Panc1 (cell line): Measurements from ENCODE around the gene QSOX1. TPM values are rescaled to one million over a fixed set of nuclear protein-coding genes. Genes with fewer than 3 reads are reported as not detected.

Experiments
- ATAC-seq: fragments of 200-7000 bp; cut with Tn5 transposase; 2 replicates; pipeline ENCODE4 v1.9.1; 2020; ENCODE audit warnings: mild to moderate bottlenecking, moderate library complexity
- BruUV-seq: library from RNA; stranded (reverse); fragments of 400-500 nt; replicated peaks from 2 replicates; lab custom pipeline; 2021; lab: Mats Ljungman, UMichigan
- CTCF ChIA-PET: fragments of 300-600 bp; sonication (Branson Sonifier 250); formaldehyde crosslinking; loops from one replicate; lab custom pipeline; 2022; ENCODE audit warnings: antibody characterized with exemption; lab: Charles Lee
- POLR2A ChIA-PET: fragments of 300-600 bp; sonication (Branson Sonifier 250); formaldehyde crosslinking; loops from one replicate; lab custom pipeline; 2022; ENCODE audit warnings: antibody characterized with exemption; lab: Charles Lee
- DNase-seq: peaks from one replicate; pipeline ENCODE4 v3.0.0-alpha.2; 2010; ENCODE audit warnings: low read depth, low spot score
- H3K27ac ChIP-seq: 2 replicates; pipeline ENCODE4 v1.5.1; 2011; ENCODE audit warnings: mild to moderate bottlenecking, low read length, inconsistent platforms
- H3K27me3 ChIP-seq: fragments of 200-500 bp; sonication (Bioruptor generic); 2 replicates; pipeline ENCODE4 v1.6.0; 2014; ENCODE audit warnings: low read length, inconsistent platforms; ENCODE audit not compliant: control insufficient read depth, insufficient read depth
- H3K36me3 ChIP-seq: fragments of 200-500 bp; sonication (Bioruptor generic); 2 replicates; pipeline ENCODE4 v1.5.1; 2014; ENCODE audit warnings: inconsistent platforms, mild to moderate bottlenecking, low read length, moderate library complexity; ENCODE audit not compliant: control insufficient read depth, insufficient read depth
- H3K4me1 ChIP-seq: 2 replicates; pipeline ENCODE4 v1.5.1; 2011; ENCODE audit warnings: inconsistent platforms, mild to moderate bottlenecking, low read length, moderate library complexity; ENCODE audit not compliant: control insufficient read depth, insufficient read depth
- H3K4me3 ChIP-seq, 2 experiments: 2 replicates each; pipeline ENCODE4 v1.5.1; 2011 to 2012; ENCODE audit warnings: low read depth in 2 of 2, low read length in 2 of 2, mild to moderate bottlenecking in 2 of 2, inconsistent platforms in 1 of 2, moderate library complexity in 1 of 2
- H3K9me3 ChIP-seq: fragments of 200-500 bp; sonication (Bioruptor generic); 2 replicates; pipeline ENCODE4 v1.5.1; 2014; ENCODE audit warnings: low read depth, mild to moderate bottlenecking, inconsistent platforms, low read length, moderate library complexity; ENCODE audit not compliant: control insufficient read depth, insufficient read depth
- POLR2AphosphoS5 ChIP-seq: IDR thresholded peaks from 2 replicates; pipeline ENCODE4 v1.6.1; 2012; ENCODE audit warnings: mild to moderate bottlenecking, low read depth, low read length, moderate library complexity
- SIN3A ChIP-seq: IDR thresholded peaks from 2 replicates; pipeline ENCODE4 v1.6.1; 2012; ENCODE audit warnings: low read depth, mild to moderate bottlenecking, low read length, moderate library complexity, borderline replicate concordance; ENCODE audit not compliant: insufficient read depth
- TCF7L2 ChIP-seq: IDR thresholded peaks from 2 replicates; pipeline ENCODE4 v1.6.1; 2011; ENCODE audit warnings: mild to moderate bottlenecking, low read depth, low read length, inconsistent platforms
- in situ Hi-C: cut with HindIII; loops from 2 replicates; pipeline ENCODE4 v1.10.0; 2016; ENCODE audit warnings: low sequenced_read_pairs, low pct_unique_long_range_greater_than_20kb
- intact Hi-C: fragments of 100-400 bp; cut with micrococcal nuclease; formaldehyde crosslinking; loops from one replicate; pipeline ENCODE4 v1.10.0; 2022; ENCODE audit not compliant: unreplicated experiment
- total RNA-seq: library from RNA; stranded (reverse); gene quantifications from one replicate; pipeline ENCODE4 v1.2.1, GENCODE V29; 2021; ENCODE audit not compliant: unreplicated experiment
- TF ChIP-seq, protein P1 (sequence below): fragments of 450-650 bp; IDR thresholded peaks from 2 replicates; pipeline ENCODE4 v1.5.1; 2017; ENCODE audit warnings: mild to moderate bottlenecking
- TF ChIP-seq, protein P2 (sequence below), 2 experiments: IDR thresholded peaks; 2 replicates each; pipeline ENCODE4 v1.6.1; 2011 to 2012; ENCODE audit warnings: low read depth in 2 of 2, control low read depth in 1 of 2, low read length in 1 of 2, mild to moderate bottlenecking in 1 of 2, moderate library complexity in 1 of 2; ENCODE audit not compliant: insufficient read depth in 1 of 2

The QSOX1 gene
- total RNA-seq, 1 experiment from 2014 or later: 152 TPM

DNA sequence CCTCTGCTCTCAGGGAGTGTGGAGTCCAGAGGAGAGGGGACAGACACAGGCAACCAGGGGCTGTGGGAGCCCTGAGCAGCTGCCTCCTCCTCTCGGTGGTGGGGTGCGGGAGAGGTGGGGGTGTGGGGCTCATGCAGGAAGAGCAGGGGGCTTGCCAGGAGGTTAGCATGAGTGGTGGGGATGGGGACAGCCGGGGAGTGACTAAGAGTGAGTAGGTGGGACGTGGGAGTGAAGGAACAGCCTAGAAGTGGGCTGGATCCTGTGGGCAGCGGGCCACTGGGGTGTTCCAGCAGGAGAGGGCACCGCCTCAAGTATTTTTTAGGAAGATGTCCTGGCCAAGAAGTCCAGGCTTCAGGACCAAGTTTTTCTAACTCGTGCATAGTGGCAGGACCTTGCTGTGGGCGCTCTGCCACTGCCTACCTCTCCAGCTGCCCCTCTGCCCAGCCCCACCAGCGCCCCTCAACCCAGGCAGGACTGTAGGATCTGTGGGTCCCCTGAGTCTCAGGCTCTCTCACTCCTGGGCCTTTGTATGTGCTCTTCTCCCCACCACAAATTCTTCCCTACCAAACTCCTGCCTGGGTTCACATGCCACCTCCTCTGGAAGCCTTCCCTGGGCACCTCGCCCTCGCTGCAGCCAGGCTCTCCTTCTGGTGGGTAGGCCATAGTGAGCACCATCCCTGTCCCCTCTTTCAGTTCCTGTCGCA lies 56.6 kb downstream of the QSOX1 start:
- ATAC-seq (peak; percentile 24; the same call in 1 of the 2 replicates), DNase-seq (no peak)
- BruUV-seq: no TSS peak
- TF ChIP-seq, protein P1, sequence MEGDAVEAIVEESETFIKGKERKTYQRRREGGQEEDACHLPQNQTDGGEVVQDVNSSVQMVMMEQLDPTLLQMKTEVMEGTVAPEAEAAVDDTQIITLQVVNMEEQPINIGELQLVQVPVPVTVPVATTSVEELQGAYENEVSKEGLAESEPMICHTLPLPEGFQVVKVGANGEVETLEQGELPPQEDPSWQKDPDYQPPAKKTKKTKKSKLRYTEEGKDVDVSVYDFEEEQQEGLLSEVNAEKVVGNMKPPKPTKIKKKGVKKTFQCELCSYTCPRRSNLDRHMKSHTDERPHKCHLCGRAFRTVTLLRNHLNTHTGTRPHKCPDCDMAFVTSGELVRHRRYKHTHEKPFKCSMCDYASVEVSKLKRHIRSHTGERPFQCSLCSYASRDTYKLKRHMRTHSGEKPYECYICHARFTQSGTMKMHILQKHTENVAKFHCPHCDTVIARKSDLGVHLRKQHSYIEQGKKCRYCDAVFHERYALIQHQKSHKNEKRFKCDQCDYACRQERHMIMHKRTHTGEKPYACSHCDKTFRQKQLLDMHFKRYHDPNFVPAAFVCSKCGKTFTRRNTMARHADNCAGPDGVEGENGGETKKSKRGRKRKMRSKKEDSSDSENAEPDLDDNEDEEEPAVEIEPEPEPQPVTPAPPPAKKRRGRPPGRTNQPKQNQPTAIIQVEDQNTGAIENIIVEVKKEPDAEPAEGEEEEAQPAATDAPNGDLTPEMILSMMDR: no peak
- TF ChIP-seq POLR2AphosphoS5 (no peak), SIN3A (no peak), TCF7L2 (no peak)
- TF ChIP-seq, protein P2, sequence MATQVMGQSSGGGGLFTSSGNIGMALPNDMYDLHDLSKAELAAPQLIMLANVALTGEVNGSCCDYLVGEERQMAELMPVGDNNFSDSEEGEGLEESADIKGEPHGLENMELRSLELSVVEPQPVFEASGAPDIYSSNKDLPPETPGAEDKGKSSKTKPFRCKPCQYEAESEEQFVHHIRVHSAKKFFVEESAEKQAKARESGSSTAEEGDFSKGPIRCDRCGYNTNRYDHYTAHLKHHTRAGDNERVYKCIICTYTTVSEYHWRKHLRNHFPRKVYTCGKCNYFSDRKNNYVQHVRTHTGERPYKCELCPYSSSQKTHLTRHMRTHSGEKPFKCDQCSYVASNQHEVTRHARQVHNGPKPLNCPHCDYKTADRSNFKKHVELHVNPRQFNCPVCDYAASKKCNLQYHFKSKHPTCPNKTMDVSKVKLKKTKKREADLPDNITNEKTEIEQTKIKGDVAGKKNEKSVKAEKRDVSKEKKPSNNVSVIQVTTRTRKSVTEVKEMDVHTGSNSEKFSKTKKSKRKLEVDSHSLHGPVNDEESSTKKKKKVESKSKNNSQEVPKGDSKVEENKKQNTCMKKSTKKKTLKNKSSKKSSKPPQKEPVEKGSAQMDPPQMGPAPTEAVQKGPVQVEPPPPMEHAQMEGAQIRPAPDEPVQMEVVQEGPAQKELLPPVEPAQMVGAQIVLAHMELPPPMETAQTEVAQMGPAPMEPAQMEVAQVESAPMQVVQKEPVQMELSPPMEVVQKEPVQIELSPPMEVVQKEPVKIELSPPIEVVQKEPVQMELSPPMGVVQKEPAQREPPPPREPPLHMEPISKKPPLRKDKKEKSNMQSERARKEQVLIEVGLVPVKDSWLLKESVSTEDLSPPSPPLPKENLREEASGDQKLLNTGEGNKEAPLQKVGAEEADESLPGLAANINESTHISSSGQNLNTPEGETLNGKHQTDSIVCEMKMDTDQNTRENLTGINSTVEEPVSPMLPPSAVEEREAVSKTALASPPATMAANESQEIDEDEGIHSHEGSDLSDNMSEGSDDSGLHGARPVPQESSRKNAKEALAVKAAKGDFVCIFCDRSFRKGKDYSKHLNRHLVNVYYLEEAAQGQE (IDR thresholded peaks at IDR 0.05; ENCODE audit: insufficient read depth in 1 of 2, low read depth in 2 of 2, low read length in 1 of 2): no peak
- POLR2A ChIA-PET: no interaction called here
- Histone ChIP-seq H3K27ac (no peak overlapping the region), H3K27me3 (no peaks in the 10 kb centered on the region), H3K4me1 (no peaks in the 10 kb centered on the region), H3K9me3 (no peaks in the 10 kb centered on the region), H3K36me3 (no peaks in the 10 kb centered on the region), H3K4me3 (no peak overlapping the region)
- intact Hi-C loops: no loop called here
- CTCF ChIA-PET: no interaction called here
- in situ Hi-C loops: no loop called here

DNA sequence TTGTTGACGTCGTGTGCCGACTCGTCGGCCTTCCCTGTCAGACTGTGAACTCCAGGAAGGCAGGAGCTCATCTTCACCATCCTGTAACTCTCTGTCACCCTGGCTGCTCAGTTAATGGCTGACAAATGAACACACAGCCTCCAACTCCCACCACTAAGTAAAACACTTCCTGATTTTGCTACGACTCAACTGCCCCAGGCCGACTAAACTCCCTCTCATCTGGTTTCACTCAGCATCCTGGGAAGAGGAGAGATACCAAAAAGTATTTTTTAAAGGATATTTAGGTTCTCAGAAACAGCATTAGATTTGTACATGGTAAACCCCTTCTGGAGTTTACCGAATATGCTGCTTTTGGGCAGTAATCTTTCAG lies 57.2 kb downstream of the QSOX1 start:
- no TSS peak for BruUV-seq
- POLR2A ChIA-PET: no interaction called here
- Histone ChIP-seq H3K4me1 (no peaks in the 10 kb centered on the region), H3K36me3 (no peaks in the 10 kb centered on the region), H3K27ac (no peak overlapping the region), H3K27me3 (no peaks in the 10 kb centered on the region), H3K9me3 (no peaks in the 10 kb centered on the region), H3K4me3 (no peak overlapping the region)
- ATAC-seq: no peak
- in situ Hi-C loops: no loop called here
- TF ChIP-seq, protein P2 (IDR thresholded peaks at IDR 0.05; ENCODE audit: insufficient read depth in 1 of 2, low read depth in 2 of 2, low read length in 1 of 2): no peak
- TF ChIP-seq TCF7L2 (no peak), POLR2AphosphoS5 (no peak), SIN3A (no peak)
- TF ChIP-seq, protein P1: no peak
- no peak for DNase-seq
- intact Hi-C loops: no loop called here
- CTCF ChIA-PET: no interaction called here
